ENCODE measurements around the gene NOL7. TPM values are rescaled to one million over a fixed set of nuclear protein-coding genes. Genes with fewer than 3 reads are reported as not detected.

Gene NOL7
- total RNA-seq, 4 donors from 2014 or later, result 62.9 to 133 (median 101) TPM

DNA sequence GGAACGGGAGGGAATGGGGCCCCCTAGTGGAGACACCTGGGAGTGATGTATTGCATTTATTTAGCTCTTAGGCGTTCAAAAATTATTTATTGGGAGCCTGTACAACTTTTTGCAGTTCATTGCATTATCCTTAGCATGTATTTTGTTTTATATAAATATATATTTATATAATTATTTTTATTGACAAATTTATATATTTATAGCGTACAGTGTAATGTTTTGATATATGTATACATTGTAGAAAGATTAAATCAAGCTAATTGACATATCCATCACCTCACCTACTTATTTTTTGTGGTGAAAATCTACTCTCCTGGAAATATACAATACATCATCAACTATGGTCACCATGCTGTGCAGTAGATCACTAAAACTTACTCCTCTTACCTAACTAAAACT lies 39.8 kb upstream of the NOL7 start:
- DNase-seq, result no peak
- Histone ChIP-seq H3K27ac (peak overlapping the region; percentile 97 to 98 (median 97)), H3K9me3 (no peaks in the 10 kb centered on the region), H3K4me1 (peaks cover 6 to 11% of the 10 kb centered on the region in 2 donors), H3K4me3 (replicated peaks in 1 of 3) (peak overlapping the region in 1 of 3 donors; percentile 85), H3K27me3 (no peaks in the 10 kb centered on the region), H3K36me3 (no peaks in the 10 kb centered on the region)
- no peak for TF ChIP-seq POLR2A (IDR thresholded peaks at IDR 0.05)
- TF ChIP-seq, protein P1, sequence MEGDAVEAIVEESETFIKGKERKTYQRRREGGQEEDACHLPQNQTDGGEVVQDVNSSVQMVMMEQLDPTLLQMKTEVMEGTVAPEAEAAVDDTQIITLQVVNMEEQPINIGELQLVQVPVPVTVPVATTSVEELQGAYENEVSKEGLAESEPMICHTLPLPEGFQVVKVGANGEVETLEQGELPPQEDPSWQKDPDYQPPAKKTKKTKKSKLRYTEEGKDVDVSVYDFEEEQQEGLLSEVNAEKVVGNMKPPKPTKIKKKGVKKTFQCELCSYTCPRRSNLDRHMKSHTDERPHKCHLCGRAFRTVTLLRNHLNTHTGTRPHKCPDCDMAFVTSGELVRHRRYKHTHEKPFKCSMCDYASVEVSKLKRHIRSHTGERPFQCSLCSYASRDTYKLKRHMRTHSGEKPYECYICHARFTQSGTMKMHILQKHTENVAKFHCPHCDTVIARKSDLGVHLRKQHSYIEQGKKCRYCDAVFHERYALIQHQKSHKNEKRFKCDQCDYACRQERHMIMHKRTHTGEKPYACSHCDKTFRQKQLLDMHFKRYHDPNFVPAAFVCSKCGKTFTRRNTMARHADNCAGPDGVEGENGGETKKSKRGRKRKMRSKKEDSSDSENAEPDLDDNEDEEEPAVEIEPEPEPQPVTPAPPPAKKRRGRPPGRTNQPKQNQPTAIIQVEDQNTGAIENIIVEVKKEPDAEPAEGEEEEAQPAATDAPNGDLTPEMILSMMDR (IDR thresholded peaks at IDR 0.05), result peak in 4 of 6 experiments; percentile 43 to 76 (median 62)
- WGBS, 2 donors, result 26 to 29% methylated on average over 3 of the region's 3 CpGs
- intact Hi-C loops (cut with DNase I), result no loop called here

DNA sequence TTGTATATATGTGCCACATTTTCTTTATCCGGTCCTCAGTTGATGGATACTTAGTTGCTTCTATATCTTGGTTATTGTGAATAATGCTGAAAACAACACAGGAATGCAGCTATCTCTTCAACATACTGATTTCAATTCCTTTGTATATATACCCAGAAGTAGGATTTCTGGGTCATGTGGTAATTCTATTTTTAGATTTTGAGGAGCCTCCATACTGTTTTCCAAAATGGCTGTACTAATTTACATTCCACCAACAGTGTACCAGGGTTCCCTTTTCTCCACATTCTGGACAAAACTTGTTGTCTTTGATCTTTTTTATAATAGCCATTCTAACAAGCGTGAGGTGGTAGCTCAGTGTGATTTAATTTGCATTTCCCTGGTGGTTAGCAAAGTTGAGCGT lies 39.1 kb upstream of the NOL7 start:
- no peak overlapping the region for H3K27ac ChIP-seq
- intact Hi-C loops (cut with DNase I), result no loop called here

DNA sequence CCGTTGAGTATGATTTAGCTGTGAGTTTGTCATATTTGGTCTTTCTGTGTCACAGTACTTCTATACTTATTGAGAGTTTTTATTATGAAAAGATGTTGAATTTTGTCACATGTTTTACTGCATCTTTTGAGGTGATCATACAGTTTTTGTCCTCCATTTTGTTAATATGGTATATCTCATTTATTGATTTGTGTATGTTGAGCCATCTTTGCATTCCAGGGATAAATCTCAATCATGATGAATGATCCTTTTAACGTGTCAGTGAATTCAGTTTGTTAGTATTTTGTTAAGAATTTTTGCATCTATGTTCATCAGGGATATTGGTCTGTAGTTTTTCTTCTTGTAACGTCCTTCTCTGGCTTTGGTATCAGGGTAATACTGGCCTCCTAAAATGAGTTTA lies 37.2 kb upstream of the NOL7 start:
- DNase-seq, result no peak
- Histone ChIP-seq H3K27ac (no peak overlapping the region), H3K4me1 (peaks cover 6 to 11% of the 10 kb centered on the region in 2 donors), H3K27me3 (no peaks in the 10 kb centered on the region), H3K9me3 (no peaks in the 10 kb centered on the region), H3K36me3 (no peaks in the 10 kb centered on the region), H3K4me3 (replicated peaks in 1 of 3) (no peak overlapping the region)
- TF ChIP-seq POLR2A (IDR thresholded peaks at IDR 0.05), result no peak
- TF ChIP-seq, protein P1 (IDR thresholded peaks at IDR 0.05), result no peak
- 97% methylated on average over 3 of the region's 3 CpGs for WGBS, 2 donors
- intact Hi-C loops (cut with DNase I), result no loop called here

More for the DNA sequence above, 39.1 kb upstream of the NOL7 start:
- DNase-seq, result no peak
- Histone ChIP-seq H3K4me1 (peaks cover 6 to 11% of the 10 kb centered on the region in 2 donors), H3K9me3 (no peaks in the 10 kb centered on the region), H3K36me3 (no peaks in the 10 kb centered on the region), H3K27me3 (no peaks in the 10 kb centered on the region), H3K4me3 (replicated peaks in 1 of 3) (no peak overlapping the region)
- WGBS, 2 donors, result 94 to 95% methylated on average over 3 of the region's 3 CpGs
- TF ChIP-seq, protein P1 (IDR thresholded peaks at IDR 0.05), result no peak
- TF ChIP-seq POLR2A (IDR thresholded peaks at IDR 0.05), result no peak

DNA sequence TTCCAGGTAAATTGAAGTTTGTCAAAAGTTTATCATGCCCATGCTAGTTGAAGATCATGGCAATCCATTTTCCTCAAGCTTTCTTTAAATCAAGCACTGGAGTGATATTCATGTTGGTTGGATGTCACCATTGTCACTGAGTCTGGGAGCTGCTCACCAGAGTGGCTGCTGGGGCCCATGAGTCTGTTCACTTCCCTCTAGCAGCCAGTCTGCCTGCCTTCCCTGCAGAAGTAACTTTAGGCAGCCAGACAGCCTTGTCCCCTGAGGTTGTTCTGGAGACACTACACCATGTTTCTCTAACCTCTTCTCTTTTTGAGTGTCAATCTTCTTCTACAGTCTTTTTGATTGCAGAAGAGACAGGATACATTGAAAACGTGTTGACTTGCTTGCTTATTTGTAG lies 35.2 kb upstream of the NOL7 start:
- intact Hi-C loops (cut with DNase I), result no loop called here
- Histone ChIP-seq H3K27ac (no peak overlapping the region), H3K36me3 (no peaks in the 10 kb centered on the region), H3K27me3 (no peaks in the 10 kb centered on the region), H3K9me3 (no peaks in the 10 kb centered on the region), H3K4me3 (replicated peaks in 1 of 3) (no peak overlapping the region), H3K4me1 (peaks cover 0 to 5% of the 10 kb centered on the region in 2 donors)
- no peak for DNase-seq
- no peak for TF ChIP-seq POLR2A (IDR thresholded peaks at IDR 0.05)
- TF ChIP-seq, protein P1 (IDR thresholded peaks at IDR 0.05), result no peak
- WGBS, 2 donors, result 81 to 89% methylated on average over 1 of the region's 1 CpG

DNA sequence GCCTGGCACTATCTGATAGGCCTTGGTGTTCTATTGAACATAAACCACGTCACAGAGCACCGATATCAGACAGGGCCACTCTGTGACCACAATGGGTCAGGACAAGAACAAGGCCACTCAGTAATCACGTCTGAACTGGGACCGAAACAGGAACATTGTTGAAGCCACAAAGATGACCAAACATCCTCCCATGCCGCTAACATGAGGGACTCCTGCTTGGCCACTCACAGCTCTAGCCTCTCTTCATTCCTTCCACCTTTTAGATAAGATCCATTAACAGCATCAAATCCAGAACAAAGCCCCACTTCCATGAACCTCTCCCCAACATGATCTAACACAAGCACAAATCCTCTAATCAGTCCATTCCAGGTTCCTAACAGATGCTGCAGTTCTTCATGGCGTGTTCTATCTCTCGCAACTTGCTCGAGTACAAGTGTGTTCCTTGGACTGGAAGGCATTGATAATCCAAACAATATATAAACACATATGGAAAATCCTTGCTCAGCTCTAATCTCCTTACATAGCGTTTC lies 33.4 kb upstream of the NOL7 start:
- H3K27me3 ChIP-seq, result no peaks in the 10 kb centered on the region
- no peak overlapping the region for H3K27ac ChIP-seq
- no peaks in the 10 kb centered on the region for H3K4me1 ChIP-seq
- WGBS, 2 donors, result 97% methylated on average over 9 of the region's 9 CpGs
- no peak for DNase-seq
- intact Hi-C loops (cut with DNase I), result no loop called here
- no peak overlapping the region for H3K4me3 ChIP-seq (replicated peaks in 1 of 3)
- TF ChIP-seq POLR2A (IDR thresholded peaks at IDR 0.05), result no peak
- H3K9me3 ChIP-seq, result no peaks in the 10 kb centered on the region
- peaks cover 0 to 3% of the 10 kb centered on the region in 2 donors for H3K36me3 ChIP-seq
